A549 treated with RU486 at 1 μM for 4 hours (cell line): ENCODE results near the gene MLF2. TPM values are rescaled to one million over a fixed set of nuclear protein-coding genes. Genes with fewer than 3 reads are reported as not detected.

Source experiments
- total RNA-seq: library from RNA; stranded (reverse); fragments of 200-300 nt; extraction: Qiagen RNA extraction; gene quantifications from 5 replicates; pipeline ENCODE4 v1.2.3, GENCODE V29; 2022; ENCODE audit warnings: low read depth

MLF2 gene, protein sequence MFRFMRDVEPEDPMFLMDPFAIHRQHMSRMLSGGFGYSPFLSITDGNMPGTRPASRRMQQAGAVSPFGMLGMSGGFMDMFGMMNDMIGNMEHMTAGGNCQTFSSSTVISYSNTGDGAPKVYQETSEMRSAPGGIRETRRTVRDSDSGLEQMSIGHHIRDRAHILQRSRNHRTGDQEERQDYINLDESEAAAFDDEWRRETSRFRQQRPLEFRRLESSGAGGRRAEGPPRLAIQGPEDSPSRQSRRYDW
- total RNA-seq: 260 to 330 TPM (median 311 TPM) in 5 replicates

GRCh38 chr12:6752921-6753771 is at the start of gene MLF2:
Gene MLF2 (minus strand): TSS chr12:6753141. CDS start chr12:6752334, 807 bp downstream.

DNA sequence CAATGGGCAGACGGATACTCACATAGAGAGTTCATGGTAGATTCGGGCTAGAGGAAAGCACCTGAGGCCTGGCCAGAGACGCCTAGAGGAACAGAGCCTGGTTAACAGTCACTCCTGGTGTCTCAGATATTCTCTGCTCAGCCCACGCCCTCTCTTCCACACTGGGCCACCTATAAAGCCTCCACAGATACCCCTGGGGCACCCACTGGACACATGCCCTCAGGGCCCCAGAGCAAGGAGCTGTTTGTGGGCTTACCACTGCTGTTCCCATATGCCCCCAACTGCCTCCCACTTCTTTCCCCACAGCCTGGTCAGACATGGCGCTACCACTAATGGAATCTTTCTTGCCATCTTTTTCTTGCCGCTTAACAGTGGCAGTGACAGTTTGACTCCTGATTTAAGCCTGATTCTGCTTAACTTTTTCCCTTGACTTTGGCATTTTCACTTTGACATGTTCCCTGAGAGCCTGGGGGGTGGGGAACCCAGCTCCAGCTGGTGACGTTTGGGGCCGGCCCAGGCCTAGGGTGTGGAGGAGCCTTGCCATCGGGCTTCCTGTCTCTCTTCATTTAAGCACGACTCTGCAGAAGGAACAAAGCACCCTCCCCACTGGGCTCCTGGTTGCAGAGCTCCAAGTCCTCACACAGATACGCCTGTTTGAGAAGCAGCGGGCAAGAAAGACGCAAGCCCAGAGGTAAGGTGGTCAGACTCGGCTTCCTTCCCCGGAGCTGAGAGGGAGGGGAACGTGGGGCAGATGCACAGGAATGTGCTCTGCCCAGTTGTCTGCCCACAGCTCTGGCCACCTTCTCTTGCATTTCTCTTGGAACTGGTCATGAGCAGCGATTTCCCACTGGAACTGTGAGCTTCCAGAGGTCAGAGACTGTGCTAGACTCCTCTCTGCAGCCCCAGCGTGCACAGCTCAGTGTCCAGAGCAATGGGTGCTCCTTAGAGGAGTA is 36.3 kb upstream of the MLF2 start, which contains the start of gene CD4:
TSS of gene CD4 (plus strand) at position 557 of the 953 bp plus-strand sequence. CDS start 10,611 bp downstream, outside the sequence.

DNA sequence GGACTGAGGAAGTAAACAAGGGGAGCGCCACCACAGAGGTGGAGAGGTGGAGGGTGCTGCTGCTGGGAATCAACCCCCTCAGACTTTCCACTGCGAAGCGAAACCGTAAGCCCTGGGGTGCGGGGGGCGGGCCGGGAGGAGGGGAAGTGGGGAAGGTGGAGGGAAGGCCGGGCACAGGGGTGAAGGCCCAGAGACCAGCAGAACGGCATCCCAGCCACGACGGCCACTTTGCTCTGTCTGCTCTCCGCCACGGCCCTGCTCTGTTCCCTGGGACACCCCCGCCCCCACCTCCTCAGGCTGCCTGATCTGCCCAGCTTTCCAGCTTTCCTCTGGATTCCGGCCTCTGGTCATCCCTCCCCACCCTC is 19.4 kb upstream of the MLF2 start, which contains the start of gene LAG3:
TSS of gene LAG3 (plus strand) at position 190 of the 365 bp plus-strand sequence. CDS start 333 bp downstream, outside the sequence.

DNA sequence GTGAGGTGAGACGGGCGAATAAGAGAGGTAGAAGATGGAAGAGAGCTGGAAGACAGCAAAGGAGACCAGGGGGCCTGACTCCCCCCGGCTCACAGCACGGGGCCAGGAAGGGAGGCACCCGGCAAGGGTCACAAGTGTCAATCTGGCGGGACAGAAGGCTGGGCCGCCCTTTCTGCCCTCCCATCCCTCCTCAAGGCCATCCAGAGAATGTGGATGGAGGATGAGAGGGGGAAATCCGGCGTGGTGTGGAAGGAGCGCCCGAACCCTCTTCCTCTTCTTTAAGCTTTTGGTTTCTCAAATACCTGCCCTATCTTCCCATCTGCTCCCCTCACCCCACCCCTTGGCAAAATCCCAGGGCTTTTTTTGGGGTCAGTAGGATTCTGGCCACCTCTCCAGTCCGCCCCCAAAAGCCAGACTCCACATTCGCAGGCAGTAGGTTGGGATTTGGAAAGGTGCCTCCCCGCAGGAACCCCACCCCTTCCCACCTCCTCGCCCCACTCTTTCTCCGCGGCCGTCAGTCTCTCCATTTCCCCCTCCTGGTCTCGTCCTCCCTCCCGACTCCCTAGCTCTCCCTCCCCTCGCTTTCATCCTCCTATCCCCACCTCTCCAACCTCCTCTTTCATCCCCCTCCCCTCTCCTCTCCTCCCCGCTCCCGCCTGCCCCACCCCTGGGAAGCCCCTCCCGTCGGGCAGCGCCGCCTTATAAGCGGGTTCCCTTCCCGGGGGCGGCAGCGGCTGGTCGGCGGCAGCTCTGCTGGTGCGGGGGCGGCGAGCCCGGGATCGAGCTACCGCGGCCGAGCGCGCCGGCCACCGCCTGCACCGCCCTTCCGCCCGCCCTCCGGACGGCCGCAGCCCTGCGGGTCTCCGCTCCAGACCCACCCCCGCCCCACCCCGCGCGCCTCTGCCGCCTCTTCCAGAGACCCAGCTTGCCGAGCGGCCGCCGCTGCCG is 13.0 kb upstream of the MLF2 start, which contains the start of gene PTMS:
TSS of gene PTMS (plus strand) at position 730 of the 948 bp plus-strand sequence. CDS start 343 bp downstream, outside the sequence.

DNA sequence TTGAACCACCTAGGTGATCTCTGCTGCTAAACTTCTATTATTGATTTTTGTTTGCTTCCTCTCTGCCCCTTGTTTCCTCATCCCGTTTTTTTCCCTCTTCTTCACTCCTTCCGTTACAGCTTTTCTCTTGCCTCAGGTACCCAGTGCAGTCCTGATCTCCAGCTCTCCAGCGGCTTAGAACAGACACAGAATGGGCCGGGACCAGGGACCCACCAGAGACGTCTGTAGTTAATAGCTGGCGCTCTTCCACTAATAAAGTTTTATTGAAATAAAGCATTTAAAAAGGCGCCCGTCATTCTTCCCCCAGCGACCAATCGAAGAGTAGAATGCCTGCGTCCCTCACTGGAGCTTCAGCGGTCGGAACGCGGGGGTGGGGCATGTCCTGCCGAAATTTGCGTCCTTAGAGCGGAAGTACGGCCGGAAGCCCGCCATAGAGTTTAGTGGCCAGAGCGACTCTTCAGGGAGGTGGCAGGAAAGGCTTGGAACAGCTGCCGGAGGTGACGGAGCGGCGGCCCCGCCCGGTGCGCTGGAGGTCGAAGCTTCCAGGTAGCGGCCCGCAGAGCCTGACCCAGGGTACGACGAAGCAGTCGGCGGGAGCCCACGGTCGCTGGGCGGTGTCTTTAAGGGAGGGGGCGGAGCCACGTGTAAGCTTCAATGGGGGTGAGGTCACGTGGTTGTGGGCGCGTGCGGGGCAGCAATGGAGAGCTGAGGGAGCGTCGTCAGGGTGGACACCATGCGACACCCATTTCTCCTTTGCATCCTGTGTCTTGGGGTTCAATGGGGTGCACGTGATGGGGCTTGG is 29.1 kb downstream of the MLF2 start, which contains the start of gene COPS7A:
TSS of gene COPS7A (plus strand) at position 440 of the 802 bp plus-strand sequence. CDS start 611 bp downstream, outside the sequence.

DNA sequence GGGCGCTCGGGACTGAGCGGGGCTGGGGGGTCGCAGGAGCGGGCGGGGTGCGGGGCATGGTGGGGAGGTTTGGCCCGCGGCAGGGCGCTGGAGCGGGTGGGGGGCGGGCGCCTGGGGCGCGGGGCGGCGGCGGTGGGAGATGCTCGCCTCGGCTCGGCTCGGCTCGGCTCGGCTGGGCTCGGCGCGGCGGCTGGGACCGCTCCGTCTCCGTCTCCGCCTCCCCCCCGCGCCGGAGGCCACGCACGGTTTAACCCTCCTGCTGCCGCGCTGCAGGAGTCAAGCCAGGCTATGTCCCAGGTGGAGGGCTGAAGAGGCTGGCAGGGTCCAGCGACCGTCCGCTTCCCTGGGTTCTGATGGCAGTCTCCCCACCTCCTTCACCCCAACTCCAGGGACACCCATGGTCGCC is 52.3 kb downstream of the MLF2 start, which contains the start of gene PIANP:
TSS of gene PIANP (minus strand) at position 170 of the 406 bp plus-strand sequence. CDS start 2,754 bp downstream, outside the sequence.

Other genes with a start within 250 kb of the MLF2 start
- 6,637 to 8,953 TPM (median 8,845 TPM) in 5 replicates for gene GAPDH, start 218.6 kb downstream of the MLF2 start, total RNA-seq
- 2.0 to 3.2 TPM (median 2.2 TPM) in 5 replicates for gene IFFO1, start 197.1 kb downstream of the MLF2 start, total RNA-seq
- gene NOP2, start 184.8 kb downstream of the MLF2 start, total RNA-seq: 104 to 116 TPM (median 106 TPM) in 5 replicates
- 63.6 to 81.6 TPM (median 70.1 TPM) in 5 replicates for gene CHD4, start 145.8 kb downstream of the MLF2 start, total RNA-seq
- 0.30 to 0.91 TPM (median 0.50 TPM) in 5 replicates for gene LPAR5, start 117.2 kb downstream of the MLF2 start, total RNA-seq
- gene ACRBP, start 105.7 kb downstream of the MLF2 start, total RNA-seq: 0.21 to 0.39 TPM (median 0.30 TPM) in 4 of 5 replicates, not detected in the other
- 13.4 to 17.6 TPM (median 16.0 TPM) in 5 replicates for gene ING4, start 90.0 kb downstream of the MLF2 start, total RNA-seq
- gene ZNF384, start 63.8 kb downstream of the MLF2 start, total RNA-seq: 52.6 to 62.9 TPM (median 62.6 TPM) in 5 replicates
- gene PIANP, start 52.3 kb downstream of the MLF2 start, total RNA-seq: 0.51 to 1.1 TPM (median 0.81 TPM) in 5 replicates
- 45.2 to 57.8 TPM (median 55.4 TPM) in 5 replicates for gene COPS7A, start 29.1 kb downstream of the MLF2 start, total RNA-seq
- 655 to 1,143 TPM (median 965 TPM) in 5 replicates for gene PTMS, start 13.2 kb upstream of the MLF2 start, total RNA-seq
- 0.69 to 1.6 TPM (median 1.3 TPM) in 5 replicates for gene LAG3, start 19.4 kb upstream of the MLF2 start, total RNA-seq
- gene CD4, start 36.4 kb upstream of the MLF2 start, total RNA-seq: not detected in 5 replicates
- 0.22 to 1.1 TPM (median 0.49 TPM) in 5 replicates for gene GPR162, start 68.7 kb upstream of the MLF2 start, total RNA-seq
- 20.6 to 31.4 TPM (median 26.1 TPM) in 5 replicates for gene P3H3, start 75.3 kb upstream of the MLF2 start, total RNA-seq
- 1.0 to 3.0 TPM (median 1.9 TPM) in 5 replicates for gene GNB3, start 87.8 kb upstream of the MLF2 start, total RNA-seq
- gene CDCA3, start 98.1 kb upstream of the MLF2 start, total RNA-seq: 77.3 to 87.9 TPM (median 81.9 TPM) in 5 replicates
- 74.4 to 95.2 TPM (median 79.1 TPM) in 5 replicates for gene USP5, start 99.0 kb upstream of the MLF2 start, total RNA-seq
- 1,427 to 1,634 TPM (median 1,600 TPM) in 5 replicates for gene TPI1, start 114.4 kb upstream of the MLF2 start, total RNA-seq
- 15.4 to 25.5 TPM (median 22.8 TPM) in 5 replicates for gene SPSB2, start 120.2 kb upstream of the MLF2 start, total RNA-seq
- gene LRRC23, start 151.7 kb upstream of the MLF2 start, total RNA-seq: 16.6 to 19.4 TPM (median 18.2 TPM) in 5 replicates
- 36.1 to 43.9 TPM (median 38.6 TPM) in 5 replicates for gene ENO2, start 161.4 kb upstream of the MLF2 start, total RNA-seq
- 46.3 to 79.4 TPM (median 70.1 TPM) in 5 replicates for gene ATN1, start 174.8 kb upstream of the MLF2 start, total RNA-seq
- gene RNU7-1, start 190.7 kb upstream of the MLF2 start, total RNA-seq: not detected in 5 replicates
- 259 to 304 TPM (median 287 TPM) in 5 replicates for gene C12orf57, start 190.9 kb upstream of the MLF2 start, total RNA-seq
- 9.5 to 14.0 TPM (median 11.9 TPM) in 5 replicates for gene PTPN6, start 198.2 kb upstream of the MLF2 start, total RNA-seq
- gene PHB2, start 217.5 kb upstream of the MLF2 start, total RNA-seq: 303 to 358 TPM (median 334 TPM) in 5 replicates
- gene EMG1, start 217.8 kb upstream of the MLF2 start, total RNA-seq: 61.3 to 85.1 TPM (median 67.4 TPM) in 5 replicates